OCI-LY7 (cell line): ENCODE data around the gene PMS1.

Experiments
- CTCF ChIP-seq: fragments of 200-600 bp; sonication (generic); conservative IDR thresholded peaks from 2 replicates; pipeline ENCODE4 v1.5.1; 2014; ENCODE audit warnings: mild to moderate bottlenecking, antibody characterized with exemption, low read length, moderate library complexity, mixed read lengths
- EZH2phosphoT487 ChIP-seq: fragments of 200-600 bp; sonication (generic); IDR thresholded peaks from 2 replicates; pipeline ENCODE4 v1.6.1; 2018; ENCODE audit warnings: low read depth, borderline replicate concordance, mild to moderate bottlenecking, mixed run types, antibody characterized with exemption, low read length, moderate library complexity, mixed read lengths

- TF ChIP-seq CTCF (no peak), EZH2phosphoT487 (no peak)
Measured at GRCh38 chr2:189899101-189899500, 114.9 kb downstream of the PMS1 start.
